GM12878 (cell line): Measurements from ENCODE around the gene FAM216A. TPM values are rescaled to one million over a fixed set of nuclear protein-coding genes. Genes with fewer than 3 reads are reported as not detected.

Experiments
- CHD4 ChIP-seq: fragments of 200-600 bp; sonication (generic); IDR thresholded peaks from 2 replicates; pipeline ENCODE4 v1.6.1; 2016; ENCODE audit warnings: mild to moderate bottlenecking
- POLR2AphosphoS5 ChIP-seq: IDR thresholded peaks from 2 replicates; pipeline ENCODE4 v1.6.1; 2011; ENCODE audit warnings: mild to moderate bottlenecking, low read length, inconsistent platforms
- RAD51 ChIP-seq: fragments of 450-650 bp; IDR thresholded peaks from 2 replicates; pipeline ENCODE4 v1.6.1; 2016; ENCODE audit warnings: moderate library complexity, mild to moderate bottlenecking, inconsistent platforms
- SIN3A ChIP-seq: IDR thresholded peaks from 2 replicates; pipeline ENCODE4 v1.6.1; 2012; ENCODE audit warnings: low read depth, low read length, improper control_type of control experiment
- SREBF2 ChIP-seq: IDR thresholded peaks from 2 replicates; pipeline ENCODE4 v1.6.1; 2012; ENCODE audit warnings: mild to moderate bottlenecking, low read length
- TAF1 ChIP-seq: IDR thresholded peaks from 2 replicates; pipeline ENCODE4 v1.6.1; 2011; ENCODE audit warnings: mild to moderate bottlenecking, low read depth, low read length, borderline replicate concordance
- TCF7 ChIP-seq: IDR thresholded peaks from 2 replicates; pipeline ENCODE4 v1.6.1; 2014; ENCODE audit warnings: antibody characterized with exemption, borderline replicate concordance
- polyA plus RNA-seq, 11 experiments: library from polyadenylated mRNA; depleted of rRNA in 4 of 11; unstranded in 6 of 11; stranded (reverse) in 5 of 11; fragments of >200 nt; fragmentation: Nextera tagmentation in 4 of 11; fragmentation: Illumina TruSeq in 1 of 11; extraction: Ambion mirVana in 4 of 11; extraction: Trizol in 1 of 11; gene quantifications; 1 replicate in 1 of 11; 2 replicates in 10 of 11; pipeline versions ENCODE4 v1.2.1 to v1.2.3, GENCODE V29; 2011 to 2016; ENCODE audit warnings: inconsistent platforms in 2 of 11, missing spikeins in 2 of 11, low read depth in 1 of 11
- total RNA-seq, 4 experiments: library from RNA; depleted of rRNA in 3 of 4; stranded (reverse); fragments of >200 nt in 3 of 4; fragmentation: Illumina TruSeq in 1 of 4; extraction: Trizol in 1 of 4; gene quantifications; 2 replicates each; pipeline versions ENCODE4 v1.2.1 to v1.2.3, GENCODE V29; 2013 to 2021
- TF ChIP-seq, protein P1 (sequence below): fragments of 450-650 bp; IDR thresholded peaks from 2 replicates; pipeline ENCODE4 v1.6.1; 2016; ENCODE audit warnings: mild to moderate bottlenecking
- TF ChIP-seq, protein P2 (sequence below): fragments of 450-650 bp; IDR thresholded peaks from 2 replicates; pipeline ENCODE4 v1.6.1; 2017; ENCODE audit warnings: mild to moderate bottlenecking, moderate library complexity
- TF ChIP-seq, protein P3 (sequence below): fragments of 450-650 bp; formaldehyde crosslinking; IDR thresholded peaks from 2 replicates; pipeline ENCODE4 v1.4.0; 2022; ENCODE audit warnings: mild to moderate bottlenecking, moderate library complexity
- TF ChIP-seq, protein P4 (sequence below): fragments of 450-650 bp; IDR thresholded peaks from 2 replicates; pipeline ENCODE4 v1.6.1; 2017; ENCODE audit warnings: mild to moderate bottlenecking, low read depth, inconsistent platforms; ENCODE audit not compliant: poor library complexity, severe bottlenecking
- TF ChIP-seq, protein P5 (sequence below): fragments of 450-650 bp; IDR thresholded peaks from 2 replicates; pipeline ENCODE4 v1.6.1; 2017; ENCODE audit warnings: mild to moderate bottlenecking, moderate library complexity

FAM216A gene
- total and polyA plus RNA-seq, 10 of the 15 experiments (the other 5 are each of a cell fraction or from before 2014, with no cell fraction given): 15.0 to 48.3 (median 35.0) TPM

DNA sequence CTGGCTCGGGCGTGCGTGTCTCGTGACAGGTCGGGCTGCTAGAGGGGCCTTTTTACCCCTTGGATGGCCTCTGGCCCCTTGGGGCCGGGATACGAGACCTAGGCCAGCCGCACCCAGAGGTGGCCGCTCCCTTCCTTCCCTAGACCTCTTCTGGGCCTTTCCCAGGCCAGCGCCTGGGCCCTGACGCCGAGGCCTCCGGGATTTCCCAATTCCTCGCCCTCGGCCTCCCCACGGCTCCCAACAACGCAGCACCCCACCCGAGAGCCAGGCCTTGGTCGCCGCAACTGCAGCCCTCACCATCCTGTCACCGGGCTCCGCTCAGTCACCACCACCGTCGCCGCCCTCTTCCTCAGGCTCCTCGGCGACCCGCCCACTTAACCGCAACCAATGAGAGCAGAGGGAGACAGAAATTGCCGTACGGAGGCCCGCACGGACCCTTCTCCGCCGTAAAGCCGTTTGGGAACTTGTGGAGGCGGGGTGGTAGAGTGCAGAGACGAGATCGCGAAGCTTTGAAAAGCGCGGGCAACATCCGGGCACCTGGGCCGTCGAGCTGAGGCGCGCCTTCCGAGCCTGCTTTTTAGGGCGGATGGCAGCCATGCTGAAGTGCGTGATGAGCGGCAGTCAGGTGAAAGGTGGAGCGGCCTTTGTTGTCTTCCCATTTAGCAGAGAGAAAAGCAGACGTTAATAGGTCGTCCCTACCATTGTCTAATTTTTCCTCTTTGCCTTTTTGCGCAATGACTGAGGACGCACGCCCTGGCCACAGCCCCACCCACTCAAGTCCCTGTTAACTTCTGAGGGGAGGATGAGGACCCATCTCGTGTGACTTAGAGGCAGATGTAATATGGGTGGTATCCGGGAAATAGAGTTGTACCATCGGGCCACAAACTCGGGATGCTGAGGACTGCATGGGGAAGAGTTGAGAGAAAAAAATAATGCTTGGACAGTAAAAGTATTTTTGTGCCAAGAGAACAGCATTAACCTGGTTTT is 33.4 kb downstream of the FAM216A start, which contains the start of the genes RAD9B and VPS29 (continued):
- TF ChIP-seq, protein P1, sequence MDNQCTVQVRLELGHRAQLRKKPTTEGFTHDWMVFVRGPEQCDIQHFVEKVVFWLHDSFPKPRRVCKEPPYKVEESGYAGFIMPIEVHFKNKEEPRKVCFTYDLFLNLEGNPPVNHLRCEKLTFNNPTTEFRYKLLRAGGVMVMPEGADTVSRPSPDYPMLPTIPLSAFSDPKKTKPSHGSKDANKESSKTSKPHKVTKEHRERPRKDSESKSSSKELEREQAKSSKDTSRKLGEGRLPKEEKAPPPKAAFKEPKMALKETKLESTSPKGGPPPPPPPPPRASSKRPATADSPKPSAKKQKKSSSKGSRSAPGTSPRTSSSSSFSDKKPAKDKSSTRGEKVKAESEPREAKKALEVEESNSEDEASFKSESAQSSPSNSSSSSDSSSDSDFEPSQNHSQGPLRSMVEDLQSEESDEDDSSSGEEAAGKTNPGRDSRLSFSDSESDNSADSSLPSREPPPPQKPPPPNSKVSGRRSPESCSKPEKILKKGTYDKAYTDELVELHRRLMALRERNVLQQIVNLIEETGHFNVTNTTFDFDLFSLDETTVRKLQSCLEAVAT: peak; percentile 96
- TF ChIP-seq, protein P2, sequence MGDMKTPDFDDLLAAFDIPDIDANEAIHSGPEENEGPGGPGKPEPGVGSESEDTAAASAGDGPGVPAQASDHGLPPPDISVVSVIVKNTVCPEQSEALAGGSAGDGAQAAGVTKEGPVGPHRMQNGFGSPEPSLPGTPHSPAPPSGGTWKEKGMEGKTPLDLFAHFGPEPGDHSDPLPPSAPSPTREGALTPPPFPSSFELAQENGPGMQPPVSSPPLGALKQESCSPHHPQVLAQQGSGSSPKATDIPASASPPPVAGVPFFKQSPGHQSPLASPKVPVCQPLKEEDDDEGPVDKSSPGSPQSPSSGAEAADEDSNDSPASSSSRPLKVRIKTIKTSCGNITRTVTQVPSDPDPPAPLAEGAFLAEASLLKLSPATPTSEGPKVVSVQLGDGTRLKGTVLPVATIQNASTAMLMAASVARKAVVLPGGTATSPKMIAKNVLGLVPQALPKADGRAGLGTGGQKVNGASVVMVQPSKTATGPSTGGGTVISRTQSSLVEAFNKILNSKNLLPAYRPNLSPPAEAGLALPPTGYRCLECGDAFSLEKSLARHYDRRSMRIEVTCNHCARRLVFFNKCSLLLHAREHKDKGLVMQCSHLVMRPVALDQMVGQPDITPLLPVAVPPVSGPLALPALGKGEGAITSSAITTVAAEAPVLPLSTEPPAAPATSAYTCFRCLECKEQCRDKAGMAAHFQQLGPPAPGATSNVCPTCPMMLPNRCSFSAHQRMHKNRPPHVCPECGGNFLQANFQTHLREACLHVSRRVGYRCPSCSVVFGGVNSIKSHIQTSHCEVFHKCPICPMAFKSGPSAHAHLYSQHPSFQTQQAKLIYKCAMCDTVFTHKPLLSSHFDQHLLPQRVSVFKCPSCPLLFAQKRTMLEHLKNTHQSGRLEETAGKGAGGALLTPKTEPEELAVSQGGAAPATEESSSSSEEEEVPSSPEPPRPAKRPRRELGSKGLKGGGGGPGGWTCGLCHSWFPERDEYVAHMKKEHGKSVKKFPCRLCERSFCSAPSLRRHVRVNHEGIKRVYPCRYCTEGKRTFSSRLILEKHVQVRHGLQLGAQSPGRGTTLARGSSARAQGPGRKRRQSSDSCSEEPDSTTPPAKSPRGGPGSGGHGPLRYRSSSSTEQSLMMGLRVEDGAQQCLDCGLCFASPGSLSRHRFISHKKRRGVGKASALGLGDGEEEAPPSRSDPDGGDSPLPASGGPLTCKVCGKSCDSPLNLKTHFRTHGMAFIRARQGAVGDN: peak; percentile 100
- TF ChIP-seq, protein P3, sequence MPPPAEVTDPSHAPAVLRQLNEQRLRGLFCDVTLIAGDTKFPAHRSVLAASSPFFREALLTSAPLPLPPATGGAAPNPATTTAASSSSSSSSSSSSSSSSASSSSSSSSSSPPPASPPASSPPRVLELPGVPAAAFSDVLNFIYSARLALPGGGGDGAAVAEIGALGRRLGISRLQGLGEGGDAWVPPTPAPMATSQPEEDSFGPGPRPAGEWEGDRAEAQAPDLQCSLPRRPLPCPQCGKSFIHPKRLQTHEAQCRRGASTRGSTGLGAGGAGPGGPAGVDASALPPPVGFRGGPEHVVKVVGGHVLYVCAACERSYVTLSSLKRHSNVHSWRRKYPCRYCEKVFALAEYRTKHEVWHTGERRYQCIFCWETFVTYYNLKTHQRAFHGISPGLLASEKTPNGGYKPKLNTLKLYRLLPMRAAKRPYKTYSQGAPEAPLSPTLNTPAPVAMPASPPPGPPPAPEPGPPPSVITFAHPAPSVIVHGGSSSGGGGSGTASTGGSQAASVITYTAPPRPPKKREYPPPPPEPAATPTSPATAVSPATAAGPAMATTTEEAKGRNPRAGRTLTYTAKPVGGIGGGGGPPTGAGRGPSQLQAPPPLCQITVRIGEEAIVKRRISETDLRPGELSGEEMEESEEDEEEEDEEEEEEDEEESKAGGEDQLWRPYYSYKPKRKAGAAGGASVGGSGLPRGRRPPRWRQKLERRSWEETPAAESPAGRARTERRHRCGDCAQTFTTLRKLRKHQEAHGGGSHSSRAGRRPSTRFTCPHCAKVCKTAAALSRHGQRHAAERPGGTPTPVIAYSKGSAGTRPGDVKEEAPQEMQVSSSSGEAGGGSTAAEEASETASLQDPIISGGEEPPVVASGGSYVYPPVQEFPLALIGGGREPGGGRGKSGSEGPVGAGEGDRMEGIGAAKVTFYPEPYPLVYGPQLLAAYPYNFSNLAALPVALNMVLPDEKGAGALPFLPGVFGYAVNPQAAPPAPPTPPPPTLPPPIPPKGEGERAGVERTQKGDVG (CRISPR knock-in tag): no peak
- TF ChIP-seq CHD4: no peak
- peak; percentile 90 for TF ChIP-seq TAF1
- TF ChIP-seq SIN3A: peak; percentile 97
- TF ChIP-seq TCF7: no peak
- TF ChIP-seq, protein P4, sequence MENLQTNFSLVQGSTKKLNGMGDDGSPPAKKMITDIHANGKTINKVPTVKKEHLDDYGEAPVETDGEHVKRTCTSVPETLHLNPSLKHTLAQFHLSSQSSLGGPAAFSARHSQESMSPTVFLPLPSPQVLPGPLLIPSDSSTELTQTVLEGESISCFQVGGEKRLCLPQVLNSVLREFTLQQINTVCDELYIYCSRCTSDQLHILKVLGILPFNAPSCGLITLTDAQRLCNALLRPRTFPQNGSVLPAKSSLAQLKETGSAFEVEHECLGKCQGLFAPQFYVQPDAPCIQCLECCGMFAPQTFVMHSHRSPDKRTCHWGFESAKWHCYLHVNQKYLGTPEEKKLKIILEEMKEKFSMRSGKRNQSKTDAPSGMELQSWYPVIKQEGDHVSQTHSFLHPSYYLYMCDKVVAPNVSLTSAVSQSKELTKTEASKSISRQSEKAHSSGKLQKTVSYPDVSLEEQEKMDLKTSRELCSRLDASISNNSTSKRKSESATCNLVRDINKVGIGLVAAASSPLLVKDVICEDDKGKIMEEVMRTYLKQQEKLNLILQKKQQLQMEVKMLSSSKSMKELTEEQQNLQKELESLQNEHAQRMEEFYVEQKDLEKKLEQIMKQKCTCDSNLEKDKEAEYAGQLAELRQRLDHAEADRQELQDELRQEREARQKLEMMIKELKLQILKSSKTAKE: peak; percentile 60
- TF ChIP-seq, protein P5, sequence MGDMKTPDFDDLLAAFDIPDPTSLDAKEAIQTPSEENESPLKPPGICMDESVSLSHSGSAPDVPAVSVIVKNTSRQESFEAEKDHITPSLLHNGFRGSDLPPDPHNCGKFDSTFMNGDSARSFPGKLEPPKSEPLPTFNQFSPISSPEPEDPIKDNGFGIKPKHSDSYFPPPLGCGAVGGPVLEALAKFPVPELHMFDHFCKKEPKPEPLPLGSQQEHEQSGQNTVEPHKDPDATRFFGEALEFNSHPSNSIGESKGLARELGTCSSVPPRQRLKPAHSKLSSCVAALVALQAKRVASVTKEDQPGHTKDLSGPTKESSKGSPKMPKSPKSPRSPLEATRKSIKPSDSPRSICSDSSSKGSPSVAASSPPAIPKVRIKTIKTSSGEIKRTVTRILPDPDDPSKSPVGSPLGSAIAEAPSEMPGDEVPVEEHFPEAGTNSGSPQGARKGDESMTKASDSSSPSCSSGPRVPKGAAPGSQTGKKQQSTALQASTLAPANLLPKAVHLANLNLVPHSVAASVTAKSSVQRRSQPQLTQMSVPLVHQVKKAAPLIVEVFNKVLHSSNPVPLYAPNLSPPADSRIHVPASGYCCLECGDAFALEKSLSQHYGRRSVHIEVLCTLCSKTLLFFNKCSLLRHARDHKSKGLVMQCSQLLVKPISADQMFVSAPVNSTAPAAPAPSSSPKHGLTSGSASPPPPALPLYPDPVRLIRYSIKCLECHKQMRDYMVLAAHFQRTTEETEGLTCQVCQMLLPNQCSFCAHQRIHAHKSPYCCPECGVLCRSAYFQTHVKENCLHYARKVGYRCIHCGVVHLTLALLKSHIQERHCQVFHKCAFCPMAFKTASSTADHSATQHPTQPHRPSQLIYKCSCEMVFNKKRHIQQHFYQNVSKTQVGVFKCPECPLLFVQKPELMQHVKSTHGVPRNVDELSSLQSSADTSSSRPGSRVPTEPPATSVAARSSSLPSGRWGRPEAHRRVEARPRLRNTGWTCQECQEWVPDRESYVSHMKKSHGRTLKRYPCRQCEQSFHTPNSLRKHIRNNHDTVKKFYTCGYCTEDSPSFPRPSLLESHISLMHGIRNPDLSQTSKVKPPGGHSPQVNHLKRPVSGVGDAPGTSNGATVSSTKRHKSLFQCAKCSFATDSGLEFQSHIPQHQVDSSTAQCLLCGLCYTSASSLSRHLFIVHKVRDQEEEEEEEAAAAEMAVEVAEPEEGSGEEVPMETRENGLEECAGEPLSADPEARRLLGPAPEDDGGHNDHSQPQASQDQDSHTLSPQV: peak; percentile 96
- no peak for TF ChIP-seq SREBF2
- peak; percentile 95 for TF ChIP-seq POLR2AphosphoS5
- no peak for TF ChIP-seq RAD51
